ENCODE data around the gene DNTTIP2. TPM values are rescaled to one million over a fixed set of nuclear protein-coding genes. Genes with fewer than 3 reads are reported as not detected.

The DNTTIP2 gene
- total RNA-seq, 1 experiment from 2014 or later, result 66.1 TPM

GRCh38 chr1:93824834-93825233 lies 54.2 kb downstream of the DNTTIP2 start:
- H3K27me3 ChIP-seq (ENCODE audit: insufficient read depth, low read length), result no peaks in the 10 kb centered on the region
- no TSS peak for BruUV-seq (replicated peaks)
- no peak for TF ChIP-seq ZBTB33 (IDR thresholded peaks at IDR 0.05; ENCODE audit: extremely low read depth, insufficient replicate concordance, low read length)
- TF ChIP-seq CTCF (IDR thresholded peaks at IDR 0.05 in 2 of 3, conservative IDR thresholded peaks at IDR 0.05 in 1 of 3; ENCODE audit: borderline replicate concordance in 1 of 3, insufficient read depth in 1 of 3, low read depth in 2 of 3, low read length in 2 of 3), result no peak
- no peak for TF ChIP-seq MAX (IDR thresholded peaks at IDR 0.05)
- no peak for TF ChIP-seq ZFX (IDR thresholded peaks at IDR 0.05)
- no peak for TF ChIP-seq EGR1 (IDR thresholded peaks at IDR 0.05; ENCODE audit: low read depth)
- no peak for TF ChIP-seq JUND (IDR thresholded peaks at IDR 0.05)
- TF ChIP-seq SIN3A (IDR thresholded peaks at IDR 0.05; ENCODE audit: low read depth), result no peak
- no peak for TF ChIP-seq POLR2AphosphoS5 (IDR thresholded peaks at IDR 0.05; ENCODE audit: low read depth, low read length)
- TF ChIP-seq POLR2A (IDR thresholded peaks at IDR 0.05; ENCODE audit: borderline replicate concordance, extremely low read depth, insufficient read depth, insufficient read length), result no peak
- TF ChIP-seq TCF7L2 (IDR thresholded peaks at IDR 0.05; ENCODE audit: borderline replicate concordance, extremely low read depth, insufficient read depth, insufficient read length), result no peak
- TF ChIP-seq FOSL1 (IDR thresholded peaks at IDR 0.05; ENCODE audit: low read depth), result no peak
- no peak for TF ChIP-seq ATF3 (IDR thresholded peaks at IDR 0.05)
- no peak for TF ChIP-seq SRF (IDR thresholded peaks at IDR 0.05; ENCODE audit: low read depth)
- no peak for TF ChIP-seq CBX3 (IDR thresholded peaks at IDR 0.05; ENCODE audit: low read depth)
- TF ChIP-seq EZH2 (IDR thresholded peaks at IDR 0.05), result no peak
- no peak for TF ChIP-seq REST (IDR thresholded peaks at IDR 0.05; ENCODE audit: low read depth)
- no peak for TF ChIP-seq EZH2phosphoT487 (IDR thresholded peaks at IDR 0.05; ENCODE audit: borderline replicate concordance)
- no peak for TF ChIP-seq CEBPB (IDR thresholded peaks at IDR 0.05; ENCODE audit: low read depth)
- TF ChIP-seq SP1 (IDR thresholded peaks at IDR 0.05; ENCODE audit: low read depth), result no peak
- no peak for TF ChIP-seq ELF1 (IDR thresholded peaks at IDR 0.05; ENCODE audit: borderline replicate concordance, low read depth)

More at GRCh38 chr1:93824834-93825233, 54.2 kb downstream of the DNTTIP2 start:
- H3K9me2 ChIP-seq (ENCODE audit: insufficient read depth), result no peaks in the 10 kb centered on the region
- no peak overlapping the region for H3K27ac ChIP-seq (ENCODE audit: low read depth, low read length)
- no peak overlapping the region for H3K4me3 ChIP-seq (replicated peaks in 1 of 2; ENCODE audit: low read depth in 1 of 2, low read length in 2 of 2)
- ChIA-PET RAD21 (ENCODE audit: low non-redundant PET in 1 of 2, low total read pairs in 2 of 2, uncharacterized antibody in 2 of 2, unreplicated experiment in 2 of 2) (no interaction called here), CTCF (interaction anchor here (2.9 kb wide), 1 partner anchor 11 kb away, joined by 10 read pairs; no protein-coding TSS in a partner anchor), POLR2A (no interaction called here)
- no peaks in the 10 kb centered on the region for H4K20me1 ChIP-seq (ENCODE audit: insufficient read depth)
- H3K9me3 ChIP-seq (ENCODE audit: control insufficient read depth in 1 of 2, insufficient read depth in 1 of 2, low read depth in 1 of 2, low read length in 2 of 2), result no peaks in the 10 kb centered on the region
- H2AFZ ChIP-seq (ENCODE audit: low read depth, low read length, poor library complexity, severe bottlenecking), result no peak overlapping the region
- no peak for DNase-seq (ENCODE audit: low read depth, low spot score)
- no peak for ATAC-seq
- no peaks in the 10 kb centered on the region for H3K36me3 ChIP-seq (ENCODE audit: control insufficient read depth in 1 of 2, insufficient read depth in 2 of 2, low read length in 2 of 2)
- intact Hi-C loops (cut with micrococcal nuclease), result no loop called here
- H3K4me1 ChIP-seq (ENCODE audit: control insufficient read depth in 1 of 2, insufficient read depth in 2 of 2, low read length in 2 of 2), result peaks cover 0 to 36% of the 10 kb centered on the region in 2 experiments
- no peaks in the 10 kb centered on the region for H3K79me2 ChIP-seq (ENCODE audit: insufficient read depth, low read length)
- H3K9ac ChIP-seq (ENCODE audit: low read length), result no peak overlapping the region
- no peak overlapping the region for H3K4me2 ChIP-seq (ENCODE audit: low read length)

All from HCT116 (cell line).